ENCODE measurements around the gene PRRT1. TPM values are rescaled to one million over a fixed set of nuclear protein-coding genes. Genes with fewer than 3 reads are reported as not detected.

The PRRT1 gene
- total and polyA plus RNA-seq, 2 experiments from 2014 or later = 0.10 to 4.0 TPM

DNA sequence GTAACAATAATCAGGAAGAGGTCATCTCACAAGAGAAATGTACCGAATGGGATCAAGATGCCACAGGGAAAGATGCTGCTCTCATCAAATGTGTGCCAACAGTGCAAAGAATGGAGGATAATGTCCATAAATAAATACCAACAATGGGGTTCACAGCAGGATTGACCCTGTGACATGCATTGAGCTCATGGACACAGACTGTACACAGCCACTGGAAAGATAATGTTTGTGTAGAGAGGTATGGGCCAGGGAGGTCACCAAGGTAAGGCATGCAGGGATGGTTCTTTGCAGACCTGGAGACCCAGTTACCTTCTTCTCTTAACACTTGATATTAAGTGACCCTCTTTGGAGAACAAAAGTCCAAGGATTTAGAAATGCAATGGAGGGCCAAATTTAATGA lies 22.7 kb upstream of the PRRT1 start:
- Histone ChIP-seq H3K27ac (no peak overlapping the region), H3K27me3 (no peaks in the 10 kb centered on the region), H4K20me1 (ENCODE audit: insufficient read depth, poor library complexity, severe bottlenecking) (no peaks in the 10 kb centered on the region), H3K36me3 (replicated peaks; ENCODE audit: insufficient read depth, low read depth) (no peaks in the 10 kb centered on the region), H2AFZ (no peak overlapping the region), H3K4me2 (peak overlapping the region; percentile 83), H3K79me2 (peaks cover 53% of the 10 kb centered on the region), H3K9me2 (replicated peaks; ENCODE audit: insufficient read depth) (no peaks in the 10 kb centered on the region), H3K4me3 (no peak overlapping the region), H3K9me3 (ENCODE audit: low read depth) (no peaks in the 10 kb centered on the region), H3K4me1 (ENCODE audit: insufficient read depth) (peaks cover 13% of the 10 kb centered on the region)
- no peak for TF ChIP-seq EZH2phosphoT487 (IDR thresholded peaks at IDR 0.05; ENCODE audit: low read depth, severe bottlenecking, unreplicated experiment)
- no peak for DNase-seq (ENCODE audit: low spot score)
- WGBS (ENCODE audit: low lambda C conversion rate, missing lambda C conversion rate) = 93% methylated on average over 1 of the region's 1 CpG

DNA sequence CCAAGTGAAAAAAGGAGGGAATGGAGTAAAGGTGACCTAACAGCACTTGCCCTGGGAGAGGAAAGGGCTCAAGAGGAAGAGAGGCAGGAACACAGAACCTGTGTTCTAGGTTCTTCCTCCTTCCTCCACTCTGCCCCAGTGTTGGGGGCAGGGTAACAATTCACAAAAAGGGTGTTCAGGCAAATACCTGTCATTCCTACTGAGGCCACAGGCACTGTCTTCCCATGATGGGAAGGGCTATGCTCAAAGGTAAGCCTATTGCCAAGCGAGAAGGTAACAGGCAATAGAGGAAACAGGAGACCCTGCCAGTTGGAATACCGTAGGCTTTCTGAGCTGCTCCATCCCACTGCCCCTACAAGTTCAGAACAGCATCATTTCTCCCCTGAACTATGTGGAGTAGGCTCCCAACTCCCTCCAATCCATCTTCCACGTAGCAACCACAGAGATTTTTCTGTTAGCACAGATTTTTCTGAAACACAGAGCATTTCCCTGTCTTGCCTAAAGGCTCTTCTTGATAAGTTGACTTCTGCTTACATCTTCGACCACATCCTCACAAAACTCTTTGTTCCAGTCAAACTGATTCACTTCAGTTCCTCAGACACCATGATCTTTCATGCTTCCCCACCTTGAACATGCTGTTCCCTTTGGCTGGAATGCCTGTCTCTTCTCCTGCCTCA lies 21.4 kb upstream of the PRRT1 start:
- peaks cover 10% of the 10 kb centered on the region for H3K4me1 ChIP-seq (ENCODE audit: insufficient read depth)
- H3K36me3 ChIP-seq (replicated peaks; ENCODE audit: insufficient read depth, low read depth) = no peaks in the 10 kb centered on the region
- no peak for DNase-seq (ENCODE audit: low spot score)
- peaks cover 44% of the 10 kb centered on the region for H3K79me2 ChIP-seq
- 81% methylated on average over 4 of the region's 4 CpGs for WGBS (ENCODE audit: low lambda C conversion rate, missing lambda C conversion rate)
- H3K4me3 ChIP-seq = no peak overlapping the region
- H3K9me2 ChIP-seq (replicated peaks; ENCODE audit: insufficient read depth) = no peaks in the 10 kb centered on the region
- TF ChIP-seq EZH2phosphoT487 (IDR thresholded peaks at IDR 0.05; ENCODE audit: low read depth, severe bottlenecking, unreplicated experiment) (no peak), EZH2 (IDR thresholded peaks at IDR 0.05; ENCODE audit: borderline replicate concordance) (no peak)
- TF ChIP-seq, protein P1, sequence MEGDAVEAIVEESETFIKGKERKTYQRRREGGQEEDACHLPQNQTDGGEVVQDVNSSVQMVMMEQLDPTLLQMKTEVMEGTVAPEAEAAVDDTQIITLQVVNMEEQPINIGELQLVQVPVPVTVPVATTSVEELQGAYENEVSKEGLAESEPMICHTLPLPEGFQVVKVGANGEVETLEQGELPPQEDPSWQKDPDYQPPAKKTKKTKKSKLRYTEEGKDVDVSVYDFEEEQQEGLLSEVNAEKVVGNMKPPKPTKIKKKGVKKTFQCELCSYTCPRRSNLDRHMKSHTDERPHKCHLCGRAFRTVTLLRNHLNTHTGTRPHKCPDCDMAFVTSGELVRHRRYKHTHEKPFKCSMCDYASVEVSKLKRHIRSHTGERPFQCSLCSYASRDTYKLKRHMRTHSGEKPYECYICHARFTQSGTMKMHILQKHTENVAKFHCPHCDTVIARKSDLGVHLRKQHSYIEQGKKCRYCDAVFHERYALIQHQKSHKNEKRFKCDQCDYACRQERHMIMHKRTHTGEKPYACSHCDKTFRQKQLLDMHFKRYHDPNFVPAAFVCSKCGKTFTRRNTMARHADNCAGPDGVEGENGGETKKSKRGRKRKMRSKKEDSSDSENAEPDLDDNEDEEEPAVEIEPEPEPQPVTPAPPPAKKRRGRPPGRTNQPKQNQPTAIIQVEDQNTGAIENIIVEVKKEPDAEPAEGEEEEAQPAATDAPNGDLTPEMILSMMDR (IDR thresholded peaks at IDR 0.05; ENCODE audit: poor library complexity) = no peak
- H3K27ac ChIP-seq = peak overlapping the region; percentile 25
- no peaks in the 10 kb centered on the region for H3K9me3 ChIP-seq (ENCODE audit: low read depth)
- no peak overlapping the region for H2AFZ ChIP-seq
- peak overlapping the region; percentile 83 for H3K4me2 ChIP-seq
- H4K20me1 ChIP-seq (ENCODE audit: insufficient read depth, poor library complexity, severe bottlenecking) = no peaks in the 10 kb centered on the region
- H3K27me3 ChIP-seq = no peaks in the 10 kb centered on the region

DNA sequence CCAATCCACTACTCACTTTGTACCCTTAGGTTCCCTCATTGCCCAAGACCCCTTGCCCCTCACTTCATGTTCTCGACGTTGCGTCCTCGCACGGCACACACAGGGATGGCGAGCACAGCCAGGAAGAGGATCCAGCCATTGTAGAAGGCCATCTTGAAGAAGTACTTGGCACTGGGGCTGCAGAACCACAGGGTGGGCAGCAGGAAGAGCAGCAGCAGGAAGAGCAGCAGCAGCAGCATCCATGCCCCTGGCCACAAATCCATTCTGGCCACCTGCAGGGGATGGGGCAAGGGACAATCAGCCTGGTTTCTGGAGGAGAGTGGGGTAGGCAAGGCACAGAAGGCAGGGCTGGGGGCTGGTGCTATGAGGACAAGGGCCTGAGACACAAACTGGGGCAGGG lies 19.5 kb upstream of the PRRT1 start:
- Histone ChIP-seq H3K4me1 (ENCODE audit: insufficient read depth) (peaks cover 12% of the 10 kb centered on the region), H3K79me2 (peaks cover 44% of the 10 kb centered on the region)

DNA sequence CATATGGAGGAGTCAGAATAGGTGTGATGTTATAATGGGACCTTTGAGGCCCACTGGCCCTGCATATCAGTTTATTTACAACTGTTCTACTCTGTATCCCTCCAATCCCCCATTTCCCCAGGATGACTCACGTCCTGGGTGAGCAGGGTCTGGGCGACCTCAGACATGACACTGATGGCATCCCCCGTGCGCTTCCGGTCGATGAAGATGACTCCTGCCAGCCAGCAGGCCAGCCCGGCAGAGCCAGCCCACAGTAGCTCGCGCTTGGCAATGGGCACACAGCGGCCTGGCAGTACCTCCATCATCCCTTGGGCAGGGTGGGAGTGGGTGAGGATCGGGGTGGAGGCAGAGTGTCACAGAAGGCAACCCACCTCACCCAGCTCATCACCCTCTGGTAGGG lies 18.6 kb upstream of the PRRT1 start:
- no peaks in the 10 kb centered on the region for H3K27me3 ChIP-seq
- no peaks in the 10 kb centered on the region for H3K36me3 ChIP-seq (replicated peaks; ENCODE audit: insufficient read depth, low read depth)
- no peak overlapping the region for H3K4me3 ChIP-seq
- TF ChIP-seq EZH2 (IDR thresholded peaks at IDR 0.05; ENCODE audit: borderline replicate concordance) = no peak
- TF ChIP-seq, protein P1 (IDR thresholded peaks at IDR 0.05; ENCODE audit: poor library complexity) = no peak
- no peak for TF ChIP-seq EZH2phosphoT487 (IDR thresholded peaks at IDR 0.05; ENCODE audit: low read depth, severe bottlenecking, unreplicated experiment)
- no peak overlapping the region for H2AFZ ChIP-seq
- no peaks in the 10 kb centered on the region for H3K9me3 ChIP-seq (ENCODE audit: low read depth)
- no peaks in the 10 kb centered on the region for H3K9me2 ChIP-seq (replicated peaks; ENCODE audit: insufficient read depth)
- no peak overlapping the region for H3K27ac ChIP-seq
- no peak overlapping the region for H3K4me2 ChIP-seq
- H3K4me1 ChIP-seq (ENCODE audit: insufficient read depth) = peaks cover 12% of the 10 kb centered on the region
- no peak for DNase-seq (ENCODE audit: low spot score)
- WGBS (ENCODE audit: low lambda C conversion rate, missing lambda C conversion rate) = 94% methylated on average over 11 of the region's 11 CpGs
- H3K79me2 ChIP-seq = peaks cover 39% of the 10 kb centered on the region
- no peaks in the 10 kb centered on the region for H4K20me1 ChIP-seq (ENCODE audit: insufficient read depth, poor library complexity, severe bottlenecking)

More for the DNA sequence above, 19.5 kb upstream of the PRRT1 start:
- DNase-seq (ENCODE audit: low spot score) = no peak
- Histone ChIP-seq H3K36me3 (replicated peaks; ENCODE audit: insufficient read depth, low read depth) (no peaks in the 10 kb centered on the region), H3K4me2 (no peak overlapping the region), H3K27me3 (no peaks in the 10 kb centered on the region), H3K4me3 (no peak overlapping the region), H2AFZ (no peak overlapping the region), H4K20me1 (ENCODE audit: insufficient read depth, poor library complexity, severe bottlenecking) (no peaks in the 10 kb centered on the region), H3K9me3 (ENCODE audit: low read depth) (no peaks in the 10 kb centered on the region), H3K27ac (no peak overlapping the region), H3K9me2 (replicated peaks; ENCODE audit: insufficient read depth) (no peaks in the 10 kb centered on the region)
- 98% methylated on average over 6 of the region's 6 CpGs for WGBS (ENCODE audit: low lambda C conversion rate, missing lambda C conversion rate)
- TF ChIP-seq EZH2 (IDR thresholded peaks at IDR 0.05; ENCODE audit: borderline replicate concordance) (no peak), EZH2phosphoT487 (IDR thresholded peaks at IDR 0.05; ENCODE audit: low read depth, severe bottlenecking, unreplicated experiment) (no peak)
- TF ChIP-seq, protein P1 (IDR thresholded peaks at IDR 0.05; ENCODE audit: poor library complexity) = no peak
